Karpas-422 (cell line): ENCODE measurements around the gene SLC4A5. TPM values are rescaled to one million over a fixed set of nuclear protein-coding genes. Genes with fewer than 3 reads are reported as not detected.

Source experiments
- DNase-seq: peaks from one replicate; pipeline ENCODE4 v3.0.0-alpha.2; 2015
- H2AFZ ChIP-seq: fragments of 200-600 bp; sonication (generic); 2 replicates; pipeline ENCODE4 v1.6.1; 2014; ENCODE audit warnings: antibody characterized with exemption, low read length, mixed read lengths
- H3K27ac ChIP-seq: fragments of 200-600 bp; sonication (generic); 2 replicates; pipeline ENCODE4 v1.5.1; 2014; ENCODE audit warnings: mild to moderate bottlenecking, low read length, moderate library complexity
- H3K27me3 ChIP-seq: fragments of 200-600 bp; sonication (generic); 2 replicates; pipeline ENCODE4 v1.6.1; 2014; ENCODE audit warnings: low read length, mixed read lengths
- H3K36me3 ChIP-seq: fragments of 200-600 bp; sonication (generic); 2 replicates; pipeline ENCODE4 v1.6.1; 2014; ENCODE audit warnings: low read length, mixed read lengths; ENCODE audit not compliant: insufficient read depth
- H3K4me1 ChIP-seq: fragments of 200-600 bp; sonication (generic); 2 replicates; pipeline ENCODE4 v1.6.1; 2014; ENCODE audit warnings: mild to moderate bottlenecking, low read length, mixed read lengths
- H3K4me2 ChIP-seq: fragments of 200-600 bp; sonication (generic); 2 replicates; pipeline ENCODE4 v1.6.1; 2014; ENCODE audit warnings: low read length, low read depth, mild to moderate bottlenecking; ENCODE audit not compliant: poor library complexity, severe bottlenecking
- H3K4me3 ChIP-seq: fragments of 200-600 bp; sonication (generic); 2 replicates; pipeline ENCODE4 v1.5.1; 2014; ENCODE audit warnings: mild to moderate bottlenecking, antibody characterized with exemption, low read length, mixed read lengths
- H3K79me2 ChIP-seq: fragments of 200-600 bp; sonication (generic); 2 replicates; pipeline ENCODE4 v1.6.1; 2014; ENCODE audit warnings: mild to moderate bottlenecking, low read length, mixed read lengths
- H3K9ac ChIP-seq: fragments of 200-600 bp; sonication (generic); 2 replicates; pipeline ENCODE4 v1.6.0; 2014; ENCODE audit warnings: low read length
- H3K9me2 ChIP-seq: fragments of 200-600 bp; sonication (generic), shearing (Covaris generic); replicated peaks from 2 replicates; pipeline ENCODE4 v1.6.0; 2014; ENCODE audit warnings: mild to moderate bottlenecking, low read length, moderate library complexity; ENCODE audit not compliant: insufficient read depth
- H3K9me3 ChIP-seq: fragments of 300-700, 200-600 bp; sonication (generic); 2 replicates; pipeline ENCODE4 v1.6.1; 2014; ENCODE audit warnings: low read length, mixed read lengths
- H4K20me1 ChIP-seq: fragments of 200-600 bp; sonication (generic); 2 replicates; pipeline ENCODE4 v1.6.1; 2014; ENCODE audit warnings: mild to moderate bottlenecking, antibody characterized with exemption, low read length, low read depth; ENCODE audit not compliant: insufficient read depth
- total RNA-seq: library from RNA; depleted of rRNA; stranded (reverse); fragments of >200 nt; shearing (Covaris generic); gene quantifications from 2 replicates; pipeline ENCODE4 v1.2.3, GENCODE V29; 2014; ENCODE audit warnings: low replicate concordance

Gene SLC4A5
- total RNA-seq, 1 experiment from 2014 or later = 3.2 TPM

- H3K9me2 ChIP-seq = no peaks in the 10 kb centered on the region
- H3K4me2 ChIP-seq = no peak overlapping the region
- H3K9me3 ChIP-seq = no peaks in the 10 kb centered on the region
- H3K36me3 ChIP-seq = peaks cover 14% of the 10 kb centered on the region; the same call in 1 of the 2 replicates
- H3K4me1 ChIP-seq = peaks cover 4% of the 10 kb centered on the region; the same call in 1 of the 2 replicates
- no peaks in the 10 kb centered on the region for H3K27me3 ChIP-seq
- peaks cover 9% of the 10 kb centered on the region for H3K79me2 ChIP-seq
- 0 out of 2 replicates have a peak, but pooled peaks cover 3% of the 10 kb centered on the region for H4K20me1 ChIP-seq
- no peak overlapping the region for H2AFZ ChIP-seq
- DNase-seq = no peak
- no peak overlapping the region for H3K27ac ChIP-seq
- no peak overlapping the region for H3K9ac ChIP-seq
- no peak overlapping the region for H3K4me3 ChIP-seq
These were observed 30.8 kb upstream of the SLC4A5 start for GRCh38 chr2:74373985-74374384.

GRCh38 chr2:74373221-74373676 is 30.0 kb upstream of the SLC4A5 start:
- peaks cover 4% of the 10 kb centered on the region; the same call in 1 of the 2 replicates for H3K4me1 ChIP-seq
- 0 out of 2 replicates have a peak, but pooled peaks cover 3% of the 10 kb centered on the region for H4K20me1 ChIP-seq
- no peak overlapping the region for H3K4me3 ChIP-seq
- peaks cover 4% of the 10 kb centered on the region; the same call in 1 of the 2 replicates for H3K79me2 ChIP-seq
- no peak overlapping the region for H2AFZ ChIP-seq
- H3K9ac ChIP-seq = no peak overlapping the region
- no peak for DNase-seq
- H3K27ac ChIP-seq = no peak overlapping the region
- H3K36me3 ChIP-seq = peaks cover 17% of the 10 kb centered on the region; the same call in 1 of the 2 replicates
- no peaks in the 10 kb centered on the region for H3K27me3 ChIP-seq
- H3K4me2 ChIP-seq = no peak overlapping the region
- no peaks in the 10 kb centered on the region for H3K9me2 ChIP-seq
- H3K9me3 ChIP-seq = no peaks in the 10 kb centered on the region

GRCh38 chr2:74372674-74373073 is 29.5 kb upstream of the SLC4A5 start:
- no peak overlapping the region for H3K9ac ChIP-seq
- peaks cover 18% of the 10 kb centered on the region; the same call in 1 of the 2 replicates for H3K36me3 ChIP-seq
- H3K4me1 ChIP-seq = peaks cover 4% of the 10 kb centered on the region; the same call in 1 of the 2 replicates

GRCh38 chr2:74371421-74371820 is 28.2 kb upstream of the SLC4A5 start:
- no peak for DNase-seq
- no peak overlapping the region for H2AFZ ChIP-seq
- no peak overlapping the region for H3K9ac ChIP-seq
- H3K36me3 ChIP-seq = peaks cover 26% of the 10 kb centered on the region; the same call in 1 of the 2 replicates
- H3K27me3 ChIP-seq = no peaks in the 10 kb centered on the region
- peaks cover 4% of the 10 kb centered on the region; the same call in 1 of the 2 replicates for H3K4me1 ChIP-seq
- H3K4me3 ChIP-seq = no peak overlapping the region
- H3K9me2 ChIP-seq = no peaks in the 10 kb centered on the region
- H3K4me2 ChIP-seq = no peak overlapping the region
- H3K9me3 ChIP-seq = no peaks in the 10 kb centered on the region
- no peak overlapping the region for H3K27ac ChIP-seq
- H3K79me2 ChIP-seq = no peaks in the 10 kb centered on the region; the same call in 1 of the 2 replicates
- H4K20me1 ChIP-seq = 0 out of 2 replicates have a peak, but pooled peaks cover 3% of the 10 kb centered on the region

More at GRCh38 chr2:74372674-74373073, 29.5 kb upstream of the SLC4A5 start:
- no peak overlapping the region for H3K4me2 ChIP-seq
- no peaks in the 10 kb centered on the region for H3K9me3 ChIP-seq
- H4K20me1 ChIP-seq = 0 out of 2 replicates have a peak, but pooled peaks cover 3% of the 10 kb centered on the region
- no peaks in the 10 kb centered on the region for H3K9me2 ChIP-seq
- H3K27me3 ChIP-seq = no peaks in the 10 kb centered on the region
- DNase-seq = no peak
- no peak overlapping the region for H2AFZ ChIP-seq
- H3K4me3 ChIP-seq = no peak overlapping the region
- no peak overlapping the region for H3K27ac ChIP-seq
- no peaks in the 10 kb centered on the region; the same call in 1 of the 2 replicates for H3K79me2 ChIP-seq

- Histone ChIP-seq H3K9me3 (no peaks in the 10 kb centered on the region), H3K9ac (no peak overlapping the region), H4K20me1 (0 out of 2 replicates have a peak, but pooled peaks cover 3% of the 10 kb centered on the region), H3K36me3 (peaks cover 26% of the 10 kb centered on the region; the same call in 1 of the 2 replicates), H3K27me3 (no peaks in the 10 kb centered on the region), H3K79me2 (no peaks in the 10 kb centered on the region; the same call in 1 of the 2 replicates), H2AFZ (no peak overlapping the region), H3K4me2 (no peak overlapping the region), H3K4me3 (no peak overlapping the region), H3K27ac (no peak overlapping the region), H3K4me1 (peaks cover 4% of the 10 kb centered on the region; the same call in 1 of the 2 replicates), H3K9me2 (no peaks in the 10 kb centered on the region)
- DNase-seq = no peak
These were observed 26.8 kb upstream of the SLC4A5 start for GRCh38 chr2:74369976-74370375.

GRCh38 chr2:74368499-74368898 is 25.3 kb upstream of the SLC4A5 start:
- Histone ChIP-seq H3K9me3 (no peaks in the 10 kb centered on the region), H3K9ac (no peak overlapping the region), H3K79me2 (no peaks in the 10 kb centered on the region; the same call in 1 of the 2 replicates), H3K9me2 (no peaks in the 10 kb centered on the region), H3K4me1 (peaks cover 4% of the 10 kb centered on the region; the same call in 1 of the 2 replicates), H3K27me3 (no peaks in the 10 kb centered on the region), H3K4me2 (no peak overlapping the region), H3K4me3 (no peak overlapping the region), H4K20me1 (0 out of 2 replicates have a peak, but pooled peaks cover 3% of the 10 kb centered on the region), H2AFZ (no peak overlapping the region), H3K27ac (no peak overlapping the region), H3K36me3 (peaks cover 31% of the 10 kb centered on the region; the same call in 1 of the 2 replicates)
- DNase-seq = no peak

GRCh38 chr2:74367789-74368188 is 24.6 kb upstream of the SLC4A5 start:
- no peaks in the 10 kb centered on the region for H3K9me2 ChIP-seq
- no peaks in the 10 kb centered on the region for H3K27me3 ChIP-seq
- no peak overlapping the region for H3K4me3 ChIP-seq
- 0 out of 2 replicates have a peak, but pooled peaks cover 3% of the 10 kb centered on the region for H4K20me1 ChIP-seq
- no peak overlapping the region for H2AFZ ChIP-seq
- no peaks in the 10 kb centered on the region for H3K4me1 ChIP-seq
- H3K9ac ChIP-seq = no peak overlapping the region
- H3K36me3 ChIP-seq = peaks cover 31% of the 10 kb centered on the region; the same call in 1 of the 2 replicates
- no peak for DNase-seq
- no peaks in the 10 kb centered on the region for H3K9me3 ChIP-seq
- no peak overlapping the region for H3K27ac ChIP-seq
- no peaks in the 10 kb centered on the region for H3K79me2 ChIP-seq
- H3K4me2 ChIP-seq = no peak overlapping the region

- Histone ChIP-seq H3K4me2 (no peak overlapping the region), H3K9me2 (no peaks in the 10 kb centered on the region), H3K4me3 (no peak overlapping the region), H3K4me1 (no peaks in the 10 kb centered on the region), H3K9me3 (no peaks in the 10 kb centered on the region), H3K36me3 (peaks cover 39% of the 10 kb centered on the region; the same call in 1 of the 2 replicates), H3K9ac (no peak overlapping the region), H2AFZ (no peak overlapping the region), H3K27me3 (no peaks in the 10 kb centered on the region), H3K79me2 (no peaks in the 10 kb centered on the region), H4K20me1 (0 out of 2 replicates have a peak, but pooled peaks cover under 1% of the 10 kb centered on the region), H3K27ac (no peak overlapping the region)
- no peak for DNase-seq
These were observed 22.8 kb upstream of the SLC4A5 start for GRCh38 chr2:74366036-74366435.
